Stimulated activated naive CD8-positive, alpha-beta T cell treated with anti-CD3 and anti-CD28 coated beads, Interleukin-15, Interleukin-2, amounts not matched to agents 100 U/mL and 50 U/mL, for 24 hours (primary cell): Measurements from ENCODE around the gene ITIH5.
"Not testable (repeated sequence)": the region's sequence is repeated elsewhere in the genome, so short reads cannot be mapped to it uniquely, and the experiment has no call there.

Experiments
- ATAC-seq: fragments of 150-1000 bp; cut with Tn5 transposase; one replicate; pipeline ENCODE4 v1.10.0; 2021
- DNase-seq: peaks from one replicate; pipeline ENCODE4 v3.0.0; 2021

ITIH5 gene

GRCh38 chr10:7666253-7667023 is at the start of gene ITIH5:
Gene ITIH5, minus strand, starts transcription at chr10:7666966. Its CDS starts 74 bp downstream, at chr10:7666892.
- peak; percentile 59 for ATAC-seq
- no peak for DNase-seq

GRCh38 chr10:7715515-7715914 is 48.7 kb upstream of the ITIH5 start:
- ATAC-seq (no peak), DNase-seq (no peak)

- DNase-seq, ATAC-seq: not testable (repeated sequence)
These were observed 44.3 kb upstream of the ITIH5 start for GRCh38 chr10:7711075-7711474.

- ATAC-seq: no peak
- no peak for DNase-seq
These were observed 43.7 kb upstream of the ITIH5 start for GRCh38 chr10:7710446-7710845.

- DNase-seq (no peak), ATAC-seq (no peak)
These were observed 42.1 kb upstream of the ITIH5 start for GRCh38 chr10:7708832-7709231.

- DNase-seq (no peak), ATAC-seq (no peak)
These were observed 41.3 kb upstream of the ITIH5 start for GRCh38 chr10:7707858-7708622.

GRCh38 chr10:7707102-7707501 is 40.3 kb upstream of the ITIH5 start:
- no peak for ATAC-seq

GRCh38 chr10:7706534-7707073 is 39.8 kb upstream of the ITIH5 start:
- ATAC-seq: no peak

More at GRCh38 chr10:7707102-7707501, 40.3 kb upstream of the ITIH5 start:
- no peak for DNase-seq

GRCh38 chr10:7705341-7705740 is 38.6 kb upstream of the ITIH5 start:
- ATAC-seq: no peak
- DNase-seq: no peak

More at GRCh38 chr10:7706534-7707073, 39.8 kb upstream of the ITIH5 start:
- no peak for DNase-seq

GRCh38 chr10:7704071-7705016 is 37.6 kb upstream of the ITIH5 start:
- ATAC-seq (no peak), DNase-seq (no peak)

- no peak for DNase-seq
- ATAC-seq: no peak
These were observed 36.4 kb upstream of the ITIH5 start, which contains the start of gene ITIH2 for GRCh38 chr10:7703140-7703539. Gene ITIH2, plus strand, starts transcription at chr10:7703316. Its CDS starts 119 bp downstream, at chr10:7703435.

- ATAC-seq (no peak), DNase-seq (no peak)
These were observed 35.6 kb upstream of the ITIH5 start for GRCh38 chr10:7702288-7702812.

- DNase-seq (no peak), ATAC-seq (no peak)
These were observed 34.5 kb upstream of the ITIH5 start for GRCh38 chr10:7701158-7701742.

- ATAC-seq: no peak
These were observed 33.9 kb upstream of the ITIH5 start for GRCh38 chr10:7700577-7701125.

GRCh38 chr10:7697426-7697825 is 30.7 kb upstream of the ITIH5 start:
- ATAC-seq (no peak), DNase-seq (no peak)

More at GRCh38 chr10:7700577-7701125, 33.9 kb upstream of the ITIH5 start:
- DNase-seq: no peak

- ATAC-seq (no peak), DNase-seq (no peak)
These were observed 29.8 kb upstream of the ITIH5 start for GRCh38 chr10:7696545-7696944.

GRCh38 chr10:7693194-7693593 is 26.4 kb upstream of the ITIH5 start:
- not testable (repeated sequence) for ATAC-seq, DNase-seq

GRCh38 chr10:7692368-7692767 is 25.6 kb upstream of the ITIH5 start:
- not testable (repeated sequence) for ATAC-seq

GRCh38 chr10:7690885-7691597 is 24.3 kb upstream of the ITIH5 start:
- not testable (repeated sequence) for DNase-seq, ATAC-seq

More at GRCh38 chr10:7692368-7692767, 25.6 kb upstream of the ITIH5 start:
- DNase-seq: not testable (repeated sequence)

- DNase-seq (no peak), ATAC-seq (no peak)
These were observed 22.8 kb upstream of the ITIH5 start for GRCh38 chr10:7689591-7689990.
